H1 (cell line): ENCODE measurements around the gene ZBTB43. TPM values are rescaled to one million over a fixed set of nuclear protein-coding genes. Genes with fewer than 3 reads are reported as not detected.

ENCODE experiments used
- CTCF ChIA-PET: fragments of 300-600 bp; sonication (Branson Sonifier 250); formaldehyde crosslinking; loops from one replicate; lab custom pipeline; 2021; ENCODE audit not compliant: partially characterized antibody; lab: Charles Lee
- POLR2A ChIA-PET: fragments of 300-600 bp; sonication (Branson Sonifier 250); formaldehyde crosslinking; loops from one replicate; lab custom pipeline; 2021; ENCODE audit warnings: inconsistent platforms; ENCODE audit not compliant: partially characterized antibody; lab: Charles Lee
- DNase-seq, 2 experiments: peaks; one replicate each; pipeline versions ENCODE4 v3.0.0 to v3.0.0-alpha.2; 2010 to 2022; ENCODE audit warnings: low spot score in 2 of 2, low read depth in 1 of 2, mixed read lengths in 1 of 2
- FAIRE-seq: peaks from 2 replicates; lab custom pipeline; 2011; peaks lifted over from hg19 to GRCh38; lab: Jason Lieb, UNC
- H2AFZ ChIP-seq: 2 replicates; pipeline ENCODE4 v1.8.1; 2012; ENCODE audit warnings: low read length, inconsistent platforms
- H2AK5ac ChIP-seq: 2 replicates; pipeline ENCODE4 v1.6.1; 2013; ENCODE audit warnings: low read depth, low read length
- H2BK120ac ChIP-seq: replicated peaks from 2 replicates; pipeline ENCODE3; 2013; ENCODE audit warnings: low read depth, low read length, inconsistent platforms
- H2BK12ac ChIP-seq: 2 replicates; pipeline ENCODE4 v1.6.1; 2013; ENCODE audit warnings: low read depth, low read length
- H2BK15ac ChIP-seq: 2 replicates; pipeline ENCODE4 v1.6.1; 2013; ENCODE audit warnings: low read length
- H2BK20ac ChIP-seq: 2 replicates; pipeline ENCODE4 v1.6.1; 2013; ENCODE audit warnings: low read length
- H2BK5ac ChIP-seq: 2 replicates; pipeline ENCODE4 v1.6.1; 2013; ENCODE audit warnings: low read depth, low read length
- H3K14ac ChIP-seq: 2 replicates; pipeline ENCODE4 v1.6.1; 2013; ENCODE audit warnings: inconsistent platforms; ENCODE audit not compliant: insufficient read length
- H3K18ac ChIP-seq: 2 replicates; pipeline ENCODE4 v1.6.1; 2013; ENCODE audit warnings: low read length; ENCODE audit errors: extremely low read depth
- H3K23ac ChIP-seq: 2 replicates; pipeline ENCODE4 v1.6.1; 2013; ENCODE audit warnings: inconsistent platforms; ENCODE audit not compliant: insufficient read length
- H3K23me2 ChIP-seq: 2 replicates; pipeline ENCODE4 v1.6.1; 2013; ENCODE audit warnings: low read depth, low read length
- H3K27ac ChIP-seq: 2 replicates; pipeline ENCODE4 v1.6.1; 2011; ENCODE audit warnings: low read depth, low read length, inconsistent platforms
- H3K27me3 ChIP-seq, 4 experiments: replicated peaks in 1 of 4; 1 replicate in 1 of 4; 2 replicates in 3 of 4; pipeline versions ENCODE4 v1.6.1 to v1.8.1; 2011 to 2013; ENCODE audit warnings: low read length in 3 of 4, mild to moderate bottlenecking in 3 of 4, inconsistent platforms in 2 of 4, mixed read lengths in 2 of 4, moderate library complexity in 1 of 4; ENCODE audit not compliant: control insufficient read depth in 3 of 4, insufficient read depth in 3 of 4; ENCODE audit errors: extremely low read depth in 1 of 4
- H3K36me3 ChIP-seq, 4 experiments: 2 replicates each; pipeline versions ENCODE4 v1.6.1 to v1.8.1; 2011 to 2013; ENCODE audit warnings: mild to moderate bottlenecking in 4 of 4, low read length in 3 of 4, moderate library complexity in 2 of 4, control low read depth in 1 of 4, inconsistent platforms in 1 of 4; ENCODE audit not compliant: insufficient read depth in 4 of 4, control insufficient read depth in 2 of 4
- H3K4ac ChIP-seq: replicated peaks from 2 replicates; pipeline ENCODE3; 2013; ENCODE audit warnings: low read length, low read depth, mixed read lengths, inconsistent platforms; ENCODE audit not compliant: insufficient read length
- H3K4me1 ChIP-seq, 4 experiments: replicated peaks in 1 of 4; 1 replicate in 1 of 4; 2 replicates in 3 of 4; pipeline versions ENCODE4 v1.6.1 to v1.8.1; 2011 to 2013; ENCODE audit warnings: low read length in 3 of 4, inconsistent platforms in 2 of 4, mixed read lengths in 1 of 4; ENCODE audit not compliant: insufficient read depth in 4 of 4, control insufficient read depth in 3 of 4
- H3K4me2 ChIP-seq, 2 experiments: 2 replicates each; pipeline versions ENCODE4 v1.6.1 to v1.8.1; 2011 to 2013; ENCODE audit warnings: low read depth in 2 of 2, low read length in 2 of 2, control low read depth in 1 of 2, inconsistent platforms in 1 of 2, mild to moderate bottlenecking in 1 of 2; ENCODE audit not compliant: insufficient read depth in 1 of 2
- H3K4me3 ChIP-seq, 4 experiments: fragments of 200-600, 300-600 bp in 1 of 4; sonication (generic), shearing (Covaris generic), sonication (Bioruptor Twin) in 1 of 4; 2 replicates each; pipeline versions ENCODE4 v1.5.1 to v1.8.1; 2011 to 2016; ENCODE audit warnings: low read length in 4 of 4, low read depth in 3 of 4, control low read depth in 2 of 4, inconsistent platforms in 2 of 4, mild to moderate bottlenecking in 2 of 4, mixed read lengths in 1 of 4, moderate library complexity in 1 of 4; ENCODE audit not compliant: insufficient read depth in 2 of 4; ENCODE audit errors: extremely low read depth in 1 of 4
- H3K56ac ChIP-seq: replicated peaks from 2 replicates; pipeline ENCODE3; 2013; ENCODE audit warnings: low read depth, mild to moderate bottlenecking, mixed read lengths, low read length, inconsistent platforms; ENCODE audit not compliant: insufficient read length
- H3K79me1 ChIP-seq: 2 replicates; pipeline ENCODE4 v1.6.1; 2013; ENCODE audit warnings: low read depth, low read length, control low read depth
- H3K79me2 ChIP-seq, 2 experiments: 2 replicates each; pipeline versions ENCODE4 v1.6.1 to v1.8.1; 2012 to 2013; ENCODE audit warnings: low read length in 2 of 2, mild to moderate bottlenecking in 2 of 2, inconsistent platforms in 1 of 2; ENCODE audit not compliant: insufficient read depth in 2 of 2, control insufficient read depth in 1 of 2
- H3K9ac ChIP-seq, 4 experiments: replicated peaks in 1 of 4; 1 replicate in 1 of 4; 2 replicates in 3 of 4; pipeline versions ENCODE4 v1.6.1 to v1.8.1; 2011 to 2013; ENCODE audit warnings: low read depth in 3 of 4, low read length in 3 of 4, control low read depth in 2 of 4, mild to moderate bottlenecking in 2 of 4, moderate library complexity in 2 of 4, inconsistent platforms in 1 of 4; ENCODE audit errors: extremely low read depth in 1 of 4
- H3K9me3 ChIP-seq, 2 experiments: 2 replicates each; pipeline versions ENCODE4 v1.6.1 to v1.8.1; 2012 to 2013; ENCODE audit warnings: mild to moderate bottlenecking in 2 of 2, moderate library complexity in 2 of 2, control low read depth in 1 of 2, inconsistent platforms in 1 of 2, low read depth in 1 of 2, low read length in 1 of 2, mixed read lengths in 1 of 2; ENCODE audit not compliant: insufficient read depth in 2 of 2
- H4K20me1 ChIP-seq, 2 experiments: replicated peaks in 1 of 2; 2 replicates each; pipeline versions ENCODE3 to v1.8.1; 2011 to 2013; ENCODE audit warnings: inconsistent platforms in 2 of 2, low read length in 2 of 2, mild to moderate bottlenecking in 1 of 2; ENCODE audit not compliant: insufficient read depth in 2 of 2, control insufficient read depth in 1 of 2
- H4K5ac ChIP-seq: 2 replicates; pipeline ENCODE4 v1.6.1; 2013; ENCODE audit warnings: low read length, low read depth, mixed read lengths, inconsistent platforms; ENCODE audit not compliant: insufficient read length
- H4K8ac ChIP-seq: 2 replicates; pipeline ENCODE4 v1.8.0; 2013; ENCODE audit warnings: mild to moderate bottlenecking, moderate library complexity, low read length, inconsistent platforms; ENCODE audit not compliant: insufficient read depth; ENCODE audit errors: extremely low read depth
- H4K91ac ChIP-seq: replicated peaks from 2 replicates; pipeline ENCODE3; 2013; ENCODE audit warnings: low read length, mixed read lengths, inconsistent platforms; ENCODE audit not compliant: insufficient read length
- BACH1 ChIP-seq: IDR thresholded peaks from 2 replicates; pipeline ENCODE4 v1.6.1; 2012; ENCODE audit warnings: low read length, improper control_type of control experiment
- FOSL1 ChIP-seq: IDR thresholded peaks from 2 replicates; pipeline ENCODE4 v1.6.1; 2011; ENCODE audit warnings: mild to moderate bottlenecking, low read depth, low read length, moderate library complexity; ENCODE audit not compliant: insufficient read depth
- GTF2F1 ChIP-seq: IDR thresholded peaks from 2 replicates; pipeline ENCODE4 v1.6.1; 2012; ENCODE audit warnings: low read depth, low read length, improper control_type of control experiment, borderline replicate concordance
- JUN ChIP-seq: IDR thresholded peaks from 2 replicates; pipeline ENCODE4 v1.6.1; 2011; ENCODE audit warnings: low read depth, mild to moderate bottlenecking, improper control_type of control experiment, low read length
- KDM5A ChIP-seq: fragments of 200-600 bp; IDR thresholded peaks from 2 replicates; pipeline ENCODE4 v1.7.1; 2012; ENCODE audit warnings: mild to moderate bottlenecking, low read length, inconsistent platforms, mixed read lengths
- POU5F1 ChIP-seq: IDR thresholded peaks from 2 replicates; pipeline ENCODE4 v1.6.1; 2011; ENCODE audit warnings: low read depth, mild to moderate bottlenecking, low read length, moderate library complexity
- SP1 ChIP-seq: IDR thresholded peaks from 2 replicates; pipeline ENCODE4 v1.6.1; 2011; ENCODE audit warnings: low read depth, low read length
- SRF ChIP-seq: IDR thresholded peaks from 2 replicates; pipeline ENCODE4 v1.6.1; 2011; ENCODE audit warnings: mild to moderate bottlenecking, low read depth, low read length, moderate library complexity
- ZNF274 ChIP-seq: IDR thresholded peaks from 2 replicates; pipeline ENCODE4 v1.7.0; 2012; ENCODE audit warnings: low read length, borderline replicate concordance; ENCODE audit errors: extremely low read depth
- WGBS, 2 experiments: shearing (Covaris generic) in 1 of 2; methylation state at CpG; one replicate each; pipeline versions ENCODE4 v1.1.6 to v1.1.7; 2013 to 2015; ENCODE audit warnings: low lambda C conversion rate in 2 of 2, mixed read lengths in 2 of 2, inconsistent platforms in 1 of 2, low coverage in 1 of 2, missing lambda C conversion rate in 1 of 2; ENCODE audit not compliant: insufficient replicate concordance in 2 of 2, insufficient coverage in 1 of 2, insufficient read length in 1 of 2; ENCODE audit errors: extremely low coverage in 1 of 2, missing lambda C conversion rate in 1 of 2; 5-methylcytosine and 5-hydroxymethylcytosine counted together
- polyA plus RNA-seq, 7 experiments: library from polyadenylated mRNA; depleted of rRNA in 3 of 7; stranded (reverse) in 5 of 7; unstranded in 2 of 7; fragments of >200 nt in 5 of 7; fragments of 200-250 nt in 2 of 7; gene quantifications; 1 replicate in 5 of 7; 2 replicates in 1 of 7; 4 replicates in 1 of 7; pipeline versions ENCODE4 v1.2.1 to v1.2.3, GENCODE V29; 2011 to 2013; ENCODE audit warnings: missing spikeins in 2 of 7, mixed read lengths in 2 of 7
- total RNA-seq: library from RNA; stranded (reverse); fragmentation: NEBNext Ultra II Directional; extraction: Animal tissue kit (Norgen Biotek cat#: 25700); gene quantifications from 2 replicates; pipeline ENCODE4 v1.2.1, GENCODE V29; 2021

Gene ZBTB43
- total and polyA plus RNA-seq, 2 of the 8 experiments (the other 6 are each of a cell fraction or from before 2014, with no cell fraction given) = 4.1 to 16.7 TPM

DNA sequence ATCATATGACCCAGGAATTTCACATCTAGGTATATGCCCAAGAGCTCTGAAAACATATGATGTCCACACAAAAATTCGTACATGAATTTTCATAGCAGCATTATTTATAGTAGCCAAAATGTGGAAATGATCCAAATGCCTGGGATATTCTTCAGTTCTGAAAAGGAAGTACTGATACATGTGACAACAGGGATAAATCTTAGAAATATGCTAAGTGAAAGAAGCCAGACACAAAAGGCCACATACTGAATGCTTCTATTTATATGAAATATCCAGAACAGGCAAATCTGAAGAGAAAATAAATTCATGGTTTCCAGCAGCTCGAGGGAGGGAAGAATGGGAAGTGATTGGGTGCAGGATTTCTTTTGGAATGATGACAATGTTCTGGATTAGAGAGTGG lies 16.8 kb upstream of the ZBTB43 start:
- Histone ChIP-seq H3K18ac (no peak overlapping the region), H4K8ac (no peak overlapping the region), H3K9me3 (no peaks in the 10 kb centered on the region), H3K4me1 (no peaks in the 10 kb centered on the region; a peak in 2 of 7 replicates), H4K91ac (no peak overlapping the region), H2AFZ (no peak overlapping the region), H3K79me2 (no peaks in the 10 kb centered on the region), H2AK5ac (no peak overlapping the region), H3K23ac (no peak overlapping the region), H3K36me3 (no peaks in the 10 kb centered on the region), H2BK5ac (no peak overlapping the region), H3K79me1 (no peaks in the 10 kb centered on the region), H3K4ac (no peak overlapping the region), H3K14ac (no peak overlapping the region), H3K9ac (no peak overlapping the region), H2BK20ac (no peak overlapping the region), H4K20me1 (no peaks in the 10 kb centered on the region), H3K27ac (no peak overlapping the region), H4K5ac (no peak overlapping the region), H3K56ac (no peak overlapping the region), H2BK15ac (no peak overlapping the region), H3K23me2 (0 out of 2 replicates have a peak, but pooled peaks cover 1% of the 10 kb centered on the region), H2BK120ac (no peak overlapping the region), H3K4me2 (no peak overlapping the region), H2BK12ac (no peak overlapping the region), H3K27me3 (no peaks in the 10 kb centered on the region; a peak in 1 of 7 replicates), H3K4me3 (no peak overlapping the region)
- DNase-seq = no peak
- no peak for TF ChIP-seq FOSL1
- TF ChIP-seq BACH1 = no peak
- no peak for TF ChIP-seq KDM5A
- no peak for TF ChIP-seq SP1
- TF ChIP-seq SRF = no peak
- no peak for TF ChIP-seq GTF2F1
- no peak for TF ChIP-seq JUN
- no peak for TF ChIP-seq ZNF274
- no peak for TF ChIP-seq POU5F1
- ChIA-PET CTCF (interaction anchor here (0.9 to 4.1 kb wide), 6 partner anchors 10 to 85 kb away, joined by 3 to 25 read pairs (median 3); no protein-coding TSS in a partner anchor), POLR2A (no interaction called here)
- FAIRE-seq = no peak
- WGBS, 2 experiments = 70% methylated on average over 2 of the region's 2 CpGs; no CpG with 5 or more reads in 1 of the 2 experiments
